Daoy (cell line): ENCODE results near the gene PEPD. TPM values are rescaled to one million over a fixed set of nuclear protein-coding genes. Genes with fewer than 3 reads are reported as not detected.

ENCODE experiments used
- DNase-seq: peaks from one replicate; pipeline ENCODE4 v3.0.0-alpha.2; 2015; ENCODE audit warnings: low read depth
- total RNA-seq: library from RNA; depleted of rRNA; stranded (reverse); fragments of >200 nt; shearing (Covaris generic); gene quantifications from 2 replicates; pipeline ENCODE4 v1.2.3, GENCODE V29; 2014

The PEPD gene
- total RNA-seq, 1 experiment from 2014 or later: 87.3 TPM

- no peak for DNase-seq
These were observed 25.1 kb upstream of the PEPD start for GRCh38 chr19:33546656-33547055.

GRCh38 chr19:33545217-33545981 lies 23.8 kb upstream of the PEPD start:
- no peak for DNase-seq

- DNase-seq: peak; percentile 71
These were observed 13.6 kb upstream of the PEPD start for GRCh38 chr19:33535226-33535625.

- DNase-seq: no peak
These were observed 11.4 kb upstream of the PEPD start for GRCh38 chr19:33532859-33533460.

GRCh38 chr19:33530842-33531241 lies 9.3 kb upstream of the PEPD start:
- DNase-seq: no peak

- no peak for DNase-seq
These were observed 8.7 kb upstream of the PEPD start for GRCh38 chr19:33530296-33530695.

GRCh38 chr19:33529094-33529676 lies 7.6 kb upstream of the PEPD start:
- DNase-seq: no peak

- no peak for DNase-seq
These were observed 6.8 kb upstream of the PEPD start for GRCh38 chr19:33528404-33528803.

GRCh38 chr19:33527125-33527524 lies 5.5 kb upstream of the PEPD start:
- DNase-seq: no peak

GRCh38 chr19:33524024-33524664 lies 2.6 kb upstream of the PEPD start:
- DNase-seq: peak; percentile 35

GRCh38 chr19:33523167-33523566 lies 1.6 kb upstream of the PEPD start:
- no peak for DNase-seq

GRCh38 chr19:33522371-33522662 lies 726 bp upstream of the PEPD start:
- DNase-seq: no peak

- DNase-seq: no peak
These were observed 629 bp downstream of the PEPD start for GRCh38 chr19:33520844-33521479.

GRCh38 chr19:33520048-33520643 lies 1.4 kb downstream of the PEPD start:
- DNase-seq: no peak

- DNase-seq: no peak
These were observed 2.2 kb downstream of the PEPD start for GRCh38 chr19:33519416-33519815.

- no peak for DNase-seq
These were observed 3.0 kb downstream of the PEPD start for GRCh38 chr19:33518541-33518940.

GRCh38 chr19:33517922-33518321 lies 3.7 kb downstream of the PEPD start:
- no peak for DNase-seq

GRCh38 chr19:33515921-33516320 lies 5.7 kb downstream of the PEPD start:
- no peak for DNase-seq

GRCh38 chr19:33514885-33515551 lies 6.6 kb downstream of the PEPD start:
- DNase-seq: peak; percentile 84

GRCh38 chr19:33513424-33513823 lies 8.2 kb downstream of the PEPD start:
- no peak for DNase-seq

- DNase-seq: no peak
These were observed 8.9 kb downstream of the PEPD start for GRCh38 chr19:33512580-33513137.
